ENCODE data around the gene CCR3.

The CCR3 gene

GRCh38 chr3:46209746-46210470 is 32.4 kb upstream of the CCR3 start:
- no peak for DNase-seq (ENCODE audit: low spot score)
- no peak overlapping the region for H3K27ac ChIP-seq
- TF ChIP-seq CTCF (IDR thresholded peaks at IDR 0.05) = no peak
- no peak overlapping the region for H3K4me3 ChIP-seq

GRCh38 chr3:46212101-46212500 is 30.2 kb upstream of the CCR3 start:
- no peak for TF ChIP-seq CTCF (IDR thresholded peaks at IDR 0.05)
- H3K4me3 ChIP-seq = no peak overlapping the region

GRCh38 chr3:46213201-46213600 is 29.1 kb upstream of the CCR3 start:
- no peak overlapping the region for H3K27ac ChIP-seq
- no peak for DNase-seq (ENCODE audit: low spot score)
- no peak overlapping the region for H3K4me3 ChIP-seq

More at GRCh38 chr3:46212101-46212500, 30.2 kb upstream of the CCR3 start:
- H3K27ac ChIP-seq = no peak overlapping the region
- no peak for DNase-seq (ENCODE audit: low spot score)

GRCh38 chr3:46214751-46215352 is 27.4 kb upstream of the CCR3 start:
- H3K4me3 ChIP-seq = no peak overlapping the region
- TF ChIP-seq CTCF (IDR thresholded peaks at IDR 0.05) = no peak
- DNase-seq (ENCODE audit: low spot score) = no peak

More at GRCh38 chr3:46213201-46213600, 29.1 kb upstream of the CCR3 start:
- no peak for TF ChIP-seq CTCF (IDR thresholded peaks at IDR 0.05)

GRCh38 chr3:46215810-46216414 is 26.3 kb upstream of the CCR3 start:
- TF ChIP-seq CTCF (IDR thresholded peaks at IDR 0.05) = no peak
- H3K27ac ChIP-seq = no peak overlapping the region
- no peak for DNase-seq (ENCODE audit: low spot score)
- no peak overlapping the region for H3K4me3 ChIP-seq

More at GRCh38 chr3:46214751-46215352, 27.4 kb upstream of the CCR3 start:
- H3K27ac ChIP-seq = no peak overlapping the region

GRCh38 chr3:46218196-46218709 is 24.0 kb upstream of the CCR3 start:
- H3K4me3 ChIP-seq = no peak overlapping the region
- no peak for DNase-seq (ENCODE audit: low spot score)
- no peak for TF ChIP-seq CTCF (IDR thresholded peaks at IDR 0.05)
- H3K27ac ChIP-seq = no peak overlapping the region
